ENCODE measurements around the gene GBX1.

GBX1 gene

GRCh38 chr7:151209588-151209987, 42.1 kb upstream of the GBX1 start:
- TF ChIP-seq CTCF (IDR thresholded peaks at IDR 0.05; ENCODE audit: low read depth, low read length, missing control alignments), result no peak
- H3K4me3 ChIP-seq (ENCODE audit: low read depth, low read length), result no peak overlapping the region
- DNase-seq (ENCODE audit: low read depth), result no peak

GRCh38 chr7:151208253-151208862, 40.9 kb upstream of the GBX1 start:
- no peak overlapping the region for H3K4me3 ChIP-seq (ENCODE audit: low read depth, low read length)
- no peak for TF ChIP-seq CTCF (IDR thresholded peaks at IDR 0.05; ENCODE audit: low read depth, low read length, missing control alignments)
- no peak for DNase-seq (ENCODE audit: low read depth)

- no peak for TF ChIP-seq CTCF (IDR thresholded peaks at IDR 0.05; ENCODE audit: low read depth, low read length, missing control alignments)
- DNase-seq (ENCODE audit: low read depth), result no peak
- no peak overlapping the region for H3K4me3 ChIP-seq (ENCODE audit: low read depth, low read length)
Observed at GRCh38 chr7:151207804-151208203, 40.3 kb upstream of the GBX1 start.

GRCh38 chr7:151207315-151207714, 39.8 kb upstream of the GBX1 start:
- no peak for DNase-seq (ENCODE audit: low read depth)
- no peak for TF ChIP-seq CTCF (IDR thresholded peaks at IDR 0.05; ENCODE audit: low read depth, low read length, missing control alignments)
- no peak overlapping the region for H3K4me3 ChIP-seq (ENCODE audit: low read depth, low read length)

GRCh38 chr7:151206914-151207313, 39.4 kb upstream of the GBX1 start:
- TF ChIP-seq CTCF (IDR thresholded peaks at IDR 0.05; ENCODE audit: low read depth, low read length, missing control alignments), result no peak
- no peak for DNase-seq (ENCODE audit: low read depth)
- H3K4me3 ChIP-seq (ENCODE audit: low read depth, low read length), result no peak overlapping the region

- no peak overlapping the region for H3K4me3 ChIP-seq (ENCODE audit: low read depth, low read length)
- no peak for DNase-seq (ENCODE audit: low read depth)
- no peak for TF ChIP-seq CTCF (IDR thresholded peaks at IDR 0.05; ENCODE audit: low read depth, low read length, missing control alignments)
Observed at GRCh38 chr7:151205730-151206129, 38.2 kb upstream of the GBX1 start.

GRCh38 chr7:151204383-151205032, 37.0 kb upstream of the GBX1 start:
- H3K4me3 ChIP-seq (ENCODE audit: low read depth, low read length), result no peak overlapping the region
- no peak for TF ChIP-seq CTCF (IDR thresholded peaks at IDR 0.05; ENCODE audit: low read depth, low read length, missing control alignments)
- DNase-seq (ENCODE audit: low read depth), result no peak

Data from GM12864 (cell line).